Testis (tissue), 2 donors: Measurements from ENCODE around the gene PIP5K1C.

Source experiments
- CTCF ChIP-seq, 3 experiments: fragments of 450-650 bp in 2 of 3; fragments of 200-600 bp in 1 of 3; sonication (generic) in 1 of 3; IDR thresholded peaks; one replicate each; pipeline ENCODE4 v1.5.1; 2016 to 2019; ENCODE audit warnings: antibody characterized with exemption in 3 of 3, mild to moderate bottlenecking in 2 of 3, moderate library complexity in 1 of 3
- POLR2A ChIP-seq: fragments of 450-650 bp; IDR thresholded peaks from one replicate; pipeline ENCODE4 v1.6.1; 2017; ENCODE audit warnings: antibody characterized with exemption, mild to moderate bottlenecking, moderate library complexity

GRCh38 chr19:3604987-3605343, 95.3 kb downstream of the PIP5K1C start:
- no peak for TF ChIP-seq POLR2A
- no peak for TF ChIP-seq CTCF (IDR thresholded peaks at IDR 0.05)
